ENCODE results near the gene COQ10B. TPM values are rescaled to one million over a fixed set of nuclear protein-coding genes. Genes with fewer than 3 reads are reported as not detected.
"Not testable (repeated sequence)": the region's sequence is repeated elsewhere in the genome, so short reads cannot be mapped to it uniquely, and the experiment has no call there.

Gene COQ10B
- total RNA-seq, 1 donor from 2014 or later, result 33.9 TPM

DNA sequence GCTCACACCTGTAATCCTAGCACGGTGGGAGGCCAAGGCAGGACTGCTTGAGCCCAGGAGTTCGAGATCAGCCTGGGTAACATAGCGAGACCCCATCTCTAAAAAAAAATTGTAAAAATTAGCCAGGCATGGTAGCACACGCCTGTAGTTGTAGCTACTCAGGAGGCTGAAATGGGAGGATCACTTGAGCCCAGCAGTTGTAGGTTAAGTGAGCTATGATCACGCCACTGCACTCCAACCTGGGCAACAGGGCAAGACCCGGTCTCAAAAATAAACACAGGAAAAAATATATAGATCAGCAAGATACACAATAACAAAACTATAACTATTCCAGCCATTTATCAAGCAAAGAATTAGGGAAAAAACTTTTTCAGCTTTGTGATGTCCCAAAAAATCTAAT is 21.5 kb upstream of the COQ10B start:
- H3K27ac Mint-ChIP-seq (ENCODE audit: unreplicated experiment), result peak overlapping the region; percentile 38
- H3K9me3 Mint-ChIP-seq (ENCODE audit: low read depth), result no peaks in the 10 kb centered on the region
- H3K4me3 Mint-ChIP-seq (ENCODE audit: unreplicated experiment), result peak overlapping the region; percentile 92
- DNase-seq (ENCODE audit: low spot score), result no peak
- no peaks in the 10 kb centered on the region for H3K27me3 Mint-ChIP-seq (ENCODE audit: low read depth)
- TF ChIP-seq, protein P1, sequence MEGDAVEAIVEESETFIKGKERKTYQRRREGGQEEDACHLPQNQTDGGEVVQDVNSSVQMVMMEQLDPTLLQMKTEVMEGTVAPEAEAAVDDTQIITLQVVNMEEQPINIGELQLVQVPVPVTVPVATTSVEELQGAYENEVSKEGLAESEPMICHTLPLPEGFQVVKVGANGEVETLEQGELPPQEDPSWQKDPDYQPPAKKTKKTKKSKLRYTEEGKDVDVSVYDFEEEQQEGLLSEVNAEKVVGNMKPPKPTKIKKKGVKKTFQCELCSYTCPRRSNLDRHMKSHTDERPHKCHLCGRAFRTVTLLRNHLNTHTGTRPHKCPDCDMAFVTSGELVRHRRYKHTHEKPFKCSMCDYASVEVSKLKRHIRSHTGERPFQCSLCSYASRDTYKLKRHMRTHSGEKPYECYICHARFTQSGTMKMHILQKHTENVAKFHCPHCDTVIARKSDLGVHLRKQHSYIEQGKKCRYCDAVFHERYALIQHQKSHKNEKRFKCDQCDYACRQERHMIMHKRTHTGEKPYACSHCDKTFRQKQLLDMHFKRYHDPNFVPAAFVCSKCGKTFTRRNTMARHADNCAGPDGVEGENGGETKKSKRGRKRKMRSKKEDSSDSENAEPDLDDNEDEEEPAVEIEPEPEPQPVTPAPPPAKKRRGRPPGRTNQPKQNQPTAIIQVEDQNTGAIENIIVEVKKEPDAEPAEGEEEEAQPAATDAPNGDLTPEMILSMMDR (IDR thresholded peaks at IDR 0.05), result no peak
- H3K4me1 Mint-ChIP-seq (ENCODE audit: low read depth), result peaks cover 63% of the 10 kb centered on the region
- H3K36me3 Mint-ChIP-seq (ENCODE audit: low read depth), result no peaks in the 10 kb centered on the region

DNA sequence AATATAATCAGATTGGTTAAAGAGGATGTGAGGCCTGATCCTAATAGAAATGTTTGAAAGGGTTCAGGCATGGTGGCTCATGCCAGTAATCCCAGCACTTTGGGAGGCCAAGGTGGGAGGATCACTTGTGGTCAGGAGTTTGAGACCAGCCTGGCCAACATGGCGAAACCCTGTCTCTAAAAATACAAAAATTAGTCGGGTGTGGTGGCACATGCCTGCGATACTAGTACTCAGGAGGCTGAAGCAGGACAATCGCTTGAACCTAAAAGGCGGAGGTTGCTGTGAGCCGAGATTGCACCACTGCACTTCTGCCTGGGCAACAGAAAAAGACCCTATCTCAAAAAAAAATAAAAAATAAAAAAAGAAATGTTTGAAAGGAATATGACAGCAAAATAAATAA is 20.8 kb upstream of the COQ10B start:
- not testable (repeated sequence) for H3K36me3 Mint-ChIP-seq (ENCODE audit: low read depth); H3K9me3 Mint-ChIP-seq (ENCODE audit: low read depth); H3K27me3 Mint-ChIP-seq (ENCODE audit: low read depth); DNase-seq (ENCODE audit: low spot score)
- Mint-ChIP-seq H3K4me3 (ENCODE audit: unreplicated experiment) (peak overlapping the region; percentile 92), H3K27ac (ENCODE audit: unreplicated experiment) (peak overlapping the region; percentile 63), H3K4me1 (ENCODE audit: low read depth) (peaks cover 62% of the 10 kb centered on the region)

DNA sequence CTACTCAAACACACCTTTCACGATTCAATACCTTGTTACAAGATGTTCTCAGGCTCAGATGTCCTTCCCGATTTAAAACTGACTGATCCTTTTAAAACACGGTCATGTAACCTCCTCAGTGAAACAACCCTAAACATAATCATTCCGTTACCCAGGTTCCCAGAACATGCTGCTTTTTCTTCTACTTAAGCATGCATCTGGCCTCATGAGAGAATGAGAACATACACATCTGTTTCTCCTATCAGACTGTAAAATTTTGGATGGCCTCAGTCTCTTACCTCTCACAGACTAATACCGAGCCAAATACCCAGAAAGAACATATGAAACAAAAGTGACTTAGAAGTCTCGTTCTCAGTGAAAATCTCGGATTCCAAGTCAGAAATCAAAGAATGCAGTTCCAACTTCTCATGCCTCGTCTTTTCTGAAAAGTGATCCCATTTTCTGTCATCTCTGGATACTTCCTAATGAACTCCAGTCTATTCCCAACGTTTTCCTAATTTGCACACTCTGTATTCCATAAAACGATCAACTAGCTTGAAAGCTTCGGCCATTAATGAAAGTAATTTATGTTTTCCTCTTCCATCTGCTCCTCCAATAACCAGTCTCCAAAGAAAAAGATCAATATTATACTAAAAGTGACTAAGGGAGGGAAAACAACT is 19.4 kb upstream of the COQ10B start:
- H3K9me3 Mint-ChIP-seq (ENCODE audit: low read depth), result no peaks in the 10 kb centered on the region
- peak overlapping the region; percentile 92 for H3K4me3 Mint-ChIP-seq (ENCODE audit: unreplicated experiment)
- H3K27me3 Mint-ChIP-seq (ENCODE audit: low read depth), result no peaks in the 10 kb centered on the region
- no peaks in the 10 kb centered on the region for H3K36me3 Mint-ChIP-seq (ENCODE audit: low read depth)
- no peak for DNase-seq (ENCODE audit: low spot score)
- TF ChIP-seq, protein P1 (IDR thresholded peaks at IDR 0.05), result no peak
- H3K4me1 Mint-ChIP-seq (ENCODE audit: low read depth), result peaks cover 55% of the 10 kb centered on the region
- H3K27ac Mint-ChIP-seq (ENCODE audit: unreplicated experiment), result peak overlapping the region; percentile 99

DNA sequence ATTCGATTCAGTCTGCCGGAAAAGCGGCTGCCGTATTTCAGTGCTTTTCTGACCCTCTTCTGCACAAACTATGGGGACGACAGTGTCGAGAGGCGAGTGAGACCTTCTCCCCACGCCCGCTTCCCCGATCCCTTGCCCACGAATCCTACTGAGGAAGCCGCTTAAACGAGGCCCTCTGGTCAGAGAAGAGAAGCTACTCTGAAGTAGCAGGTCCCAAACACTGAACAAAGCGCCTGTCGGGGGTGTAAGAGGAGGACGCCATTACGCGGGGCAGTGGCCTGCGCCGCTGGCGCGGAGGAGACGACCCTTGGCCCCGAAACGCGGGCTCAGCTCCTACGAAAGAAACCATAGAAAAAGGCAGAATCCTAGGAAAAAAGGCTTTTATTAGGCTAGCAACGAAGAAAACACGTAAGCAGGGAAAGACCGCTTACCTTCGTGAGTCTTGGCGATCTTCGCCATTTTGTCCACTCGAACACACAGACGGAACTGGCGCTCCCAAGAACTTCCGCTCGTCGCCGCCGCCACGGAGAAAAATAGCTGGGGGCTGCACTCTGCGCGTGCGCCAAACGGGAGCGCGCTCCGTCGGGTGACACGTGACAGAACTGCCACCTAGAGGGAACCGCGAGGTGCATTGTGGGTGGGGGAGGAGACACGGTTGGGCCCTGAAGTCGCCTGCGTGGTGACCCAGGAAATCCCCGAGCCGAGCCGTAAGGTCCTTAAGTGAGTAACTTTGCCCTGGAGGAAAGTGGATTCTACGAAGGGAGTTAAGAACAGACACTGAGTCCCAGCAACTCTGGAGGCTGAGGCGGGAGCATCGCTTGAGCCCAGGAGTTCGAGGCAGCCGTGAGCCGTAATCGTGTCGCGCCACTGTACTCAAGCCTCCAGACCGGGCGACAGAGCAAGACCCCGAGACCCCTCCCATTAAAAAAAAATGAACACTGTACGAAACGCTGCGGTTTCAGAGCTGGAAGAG is 18.5 kb upstream of the COQ10B start, which contains the start of gene SF3B1:
SF3B1 (minus strand) TSS at position 488 of the 973 bp plus-strand sequence; CDS start at position 459, 29 bp downstream.
- Mint-ChIP-seq H3K9me3 (ENCODE audit: low read depth) (no peaks in the 10 kb centered on the region), H3K27ac (ENCODE audit: unreplicated experiment) (peak within 1 kb of the TSS; percentile 99), H3K36me3 (ENCODE audit: low read depth) (no peaks in the 10 kb centered on the region), H3K27me3 (ENCODE audit: low read depth) (no peaks in the 10 kb centered on the region), H3K4me3 (ENCODE audit: unreplicated experiment) (peak within 1 kb of the TSS; percentile 92), H3K4me1 (ENCODE audit: low read depth) (peaks cover 48% of the 10 kb centered on the region)
- peak; percentile 98 for DNase-seq (ENCODE audit: low spot score)
- TF ChIP-seq, protein P1 (IDR thresholded peaks at IDR 0.05), result no peak

DNA sequence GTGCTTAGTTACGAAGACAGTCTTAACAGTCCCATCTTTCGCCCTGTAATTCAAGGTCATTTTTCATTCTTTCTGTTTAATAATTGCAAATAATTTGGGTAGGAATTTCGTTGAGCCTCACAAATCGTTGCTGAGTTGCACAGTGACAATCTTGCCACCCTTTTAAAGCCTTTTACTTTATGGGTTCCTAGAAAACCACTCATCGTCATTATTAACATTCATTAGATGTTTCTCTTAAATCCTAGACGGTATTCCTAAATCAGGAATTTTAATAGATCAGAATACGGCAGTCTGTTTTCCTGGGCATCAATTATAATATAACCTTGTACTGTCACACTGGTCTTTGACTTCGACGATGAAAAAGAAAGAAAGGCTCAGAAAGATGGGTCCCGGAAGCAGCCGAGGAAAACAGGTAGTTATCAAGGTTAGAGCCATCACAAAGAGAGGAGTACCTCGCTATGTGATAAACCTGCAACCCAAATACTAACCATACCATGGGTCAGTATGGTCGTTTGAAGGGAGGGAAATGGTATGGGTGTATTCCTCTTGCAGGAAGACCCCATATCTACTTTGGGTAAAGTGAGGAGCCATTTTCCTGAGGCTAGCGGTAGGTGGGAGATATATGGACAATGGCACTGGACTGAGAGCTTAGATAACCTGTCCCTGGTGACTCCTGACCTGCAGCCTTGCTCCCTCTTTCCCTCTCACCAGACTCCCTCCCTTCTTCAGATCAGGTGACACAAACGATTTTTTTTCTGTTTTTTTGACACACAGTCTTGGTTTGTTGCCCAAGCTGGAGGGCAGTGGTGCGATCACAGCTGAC is 17.5 kb upstream of the COQ10B start:
- Mint-ChIP-seq H3K27ac (ENCODE audit: unreplicated experiment) (peak overlapping the region; percentile 99), H3K36me3 (ENCODE audit: low read depth) (no peaks in the 10 kb centered on the region), H3K27me3 (ENCODE audit: low read depth) (no peaks in the 10 kb centered on the region), H3K4me3 (ENCODE audit: unreplicated experiment) (peak overlapping the region; percentile 92), H3K9me3 (ENCODE audit: low read depth) (no peaks in the 10 kb centered on the region), H3K4me1 (ENCODE audit: low read depth) (peaks cover 38% of the 10 kb centered on the region)
- TF ChIP-seq, protein P1 (IDR thresholded peaks at IDR 0.05), result no peak
- no peak for DNase-seq (ENCODE audit: low spot score)
